NCI-H446 treated with DMSO at 0.1 percent for 48 hours (cell line): ENCODE results near the gene EIF3J.
"Not testable (repeated sequence)": the region's sequence is repeated elsewhere in the genome, so short reads cannot be mapped to it uniquely, and the experiment has no call there.

Source experiments
- DNase-seq: peaks from one replicate; lab custom pipeline; 2025; lab: John Stamatoyannopoulos, UW

EIF3J gene

GRCh38 chr15:44542596-44542995 is 5.6 kb downstream of the EIF3J start:
- DNase-seq = no peak

GRCh38 chr15:44544745-44545144 is 7.8 kb downstream of the EIF3J start:
- not testable (repeated sequence) for DNase-seq

GRCh38 chr15:44545913-44546802 is 9.2 kb downstream of the EIF3J start:
- no peak for DNase-seq

GRCh38 chr15:44549152-44549551 is 12.2 kb downstream of the EIF3J start:
- DNase-seq = not testable (repeated sequence)

GRCh38 chr15:44550256-44550655 is 13.3 kb downstream of the EIF3J start:
- DNase-seq = peak; percentile 4

GRCh38 chr15:44550734-44551133 is 13.8 kb downstream of the EIF3J start:
- no peak for DNase-seq

GRCh38 chr15:44554934-44555723 is 18.2 kb downstream of the EIF3J start:
- DNase-seq = no peak

- not testable (repeated sequence) for DNase-seq
Measured at GRCh38 chr15:44560926-44561325, 24.0 kb downstream of the EIF3J start.

GRCh38 chr15:44565387-44566154 is 28.6 kb downstream of the EIF3J start:
- no peak for DNase-seq

GRCh38 chr15:44566155-44566540 is 29.2 kb downstream of the EIF3J start:
- DNase-seq = no peak

GRCh38 chr15:44568338-44568737 is 31.4 kb downstream of the EIF3J start:
- DNase-seq = no peak

GRCh38 chr15:44569316-44569715 is 32.4 kb downstream of the EIF3J start:
- DNase-seq = no peak

GRCh38 chr15:44570361-44570760 is 33.4 kb downstream of the EIF3J start:
- no peak for DNase-seq

GRCh38 chr15:44573386-44573785 is 36.4 kb downstream of the EIF3J start:
- DNase-seq = no peak

- no peak for DNase-seq
Measured at GRCh38 chr15:44574734-44575133, 37.8 kb downstream of the EIF3J start.

GRCh38 chr15:44580105-44580504 is 43.2 kb downstream of the EIF3J start:
- no peak for DNase-seq

GRCh38 chr15:44584162-44584749 is 47.3 kb downstream of the EIF3J start:
- no peak for DNase-seq

GRCh38 chr15:44585633-44586032 is 48.7 kb downstream of the EIF3J start:
- no peak for DNase-seq

- no peak for DNase-seq
Measured at GRCh38 chr15:44588541-44588940, 51.6 kb downstream of the EIF3J start.

- no peak for DNase-seq
Measured at GRCh38 chr15:44591326-44591725, 54.4 kb downstream of the EIF3J start.

- DNase-seq = no peak
Measured at GRCh38 chr15:44593042-44593736, 56.2 kb downstream of the EIF3J start.
